ENCODE results near the gene CGREF1. TPM values are rescaled to one million over a fixed set of nuclear protein-coding genes. Genes with fewer than 3 reads are reported as not detected.
A peak's percentile ranks its signal among the peaks of the same experiment; 100 is the strongest.

Gene CGREF1
- total and polyA plus RNA-seq, 11 donors: 0.24 to 2.7 (median 0.92) TPM; not detected in 1

DNA sequence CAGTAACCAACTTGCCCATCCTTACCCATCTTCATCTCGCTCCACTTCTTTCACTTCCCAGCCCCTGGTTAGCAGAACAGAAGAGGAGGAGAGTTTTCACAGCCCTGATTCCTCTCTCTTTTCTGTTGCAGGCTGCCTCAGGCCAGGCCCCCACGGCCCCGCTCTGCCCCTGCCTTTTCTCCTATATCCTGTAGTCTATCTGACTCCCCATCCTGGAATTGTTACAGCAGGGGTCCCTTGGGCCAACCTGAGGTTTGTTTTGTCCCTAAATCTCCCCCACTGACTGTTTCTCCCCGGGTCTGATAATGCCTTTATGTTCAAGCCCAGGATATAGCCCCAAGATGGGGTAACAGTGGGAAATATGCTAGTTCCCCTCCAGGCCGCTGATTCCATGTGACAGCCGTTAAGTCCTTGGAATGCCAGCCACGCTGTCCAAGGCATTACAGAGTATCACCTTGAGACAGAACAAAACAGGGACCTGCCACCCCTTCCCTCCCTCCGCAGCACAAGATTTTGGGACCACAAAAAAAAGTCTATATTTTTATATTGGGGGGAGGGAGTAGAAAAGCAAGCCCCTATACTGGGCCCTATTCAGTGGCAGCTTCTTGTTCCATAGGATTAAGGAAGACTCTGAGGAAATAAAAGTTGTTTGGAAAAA lies 48.8 kb downstream of the CGREF1 start:
- Histone ChIP-seq H3K9me3 (no peaks in the 10 kb centered on the region), H3K36me3 (peaks cover 0 to 52% (median 45%) of the 10 kb centered on the region in 9 donors), H3K27ac (peak overlapping the region in 9 of 12 donors; percentile 11 to 99 (median 95)), H3K27me3 (no peaks in the 10 kb centered on the region), H3K4me3 (peak overlapping the region in 11 of 12 donors; percentile 55 to 99 (median 89)), H3K4me1 (peaks cover 3 to 60% (median 47%) of the 10 kb centered on the region in 12 donors)
- intact Hi-C loops (cut with DNase I): loop anchor here in 4 of 10 donors (2.0 to 5.0 kb wide), 4 partner anchors 15 to 38 kb away; partner anchors contain the start of genes AGBL5 (in 1 of the 4) and TMEM214 (in 1 of the 4)
- TF ChIP-seq CTCF (IDR thresholded peaks at IDR 0.05) (no peak), POLR2A (IDR thresholded peaks at IDR 0.05) (no peak)
- WGBS, 4 donors: 68 to 80% (median 70%) methylated on average over 8 of the region's 8 CpGs
- ATAC-seq (no peak), DNase-seq (no peak)

GRCh38 chr2:27069436-27069835 lies 49.5 kb downstream of the CGREF1 start:
- 90 to 96% (median 95%) methylated on average over 6 of the region's 6 CpGs for WGBS, 4 donors
- H3K4me1 ChIP-seq: peaks cover 3 to 53% (median 42%) of the 10 kb centered on the region in 12 donors

DNA sequence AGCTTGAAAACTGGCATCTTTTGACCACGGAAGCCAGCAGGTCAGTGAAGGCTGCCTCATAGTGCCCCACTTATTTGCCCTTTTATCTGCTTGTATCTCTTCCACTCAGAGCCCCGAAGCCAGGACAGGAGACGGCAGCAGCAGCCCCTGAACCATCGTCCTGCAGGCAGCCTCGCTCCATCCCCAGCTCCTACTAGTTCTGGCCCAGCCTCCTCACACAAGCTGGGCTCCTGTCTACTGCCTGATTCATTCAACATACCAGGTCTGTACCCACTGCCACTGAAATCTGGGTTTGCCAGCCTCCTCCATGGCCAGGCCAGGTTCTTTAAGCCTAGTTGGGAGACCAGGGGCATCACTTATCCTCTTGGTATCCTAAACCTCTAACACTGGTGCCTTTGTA lies 51.5 kb downstream of the CGREF1 start:
- Histone ChIP-seq H3K4me1 (peaks cover 3 to 41% (median 32%) of the 10 kb centered on the region in 12 donors), H3K27ac (no peak overlapping the region), H3K9me3 (no peaks in the 10 kb centered on the region), H3K27me3 (no peaks in the 10 kb centered on the region), H3K36me3 (peaks cover 0 to 63% (median 49%) of the 10 kb centered on the region in 9 donors), H3K4me3 (no peak overlapping the region)
- TF ChIP-seq CTCF (IDR thresholded peaks at IDR 0.05) (no peak), POLR2A (IDR thresholded peaks at IDR 0.05) (no peak)
- no peak for ATAC-seq
- WGBS, 4 donors: 83 to 91% (median 88%) methylated on average over 5 of the region's 5 CpGs
- intact Hi-C loops (cut with DNase I): no loop called here
- DNase-seq: no peak

More at GRCh38 chr2:27069436-27069835, 49.5 kb downstream of the CGREF1 start:
- DNase-seq (no peak), ATAC-seq (no peak)
- intact Hi-C loops (cut with DNase I): loop anchor here in 1 of 10 donors (2.0 kb wide), 1 partner anchor 15 kb away; no protein-coding TSS in a partner anchor
- H3K27me3 ChIP-seq: no peaks in the 10 kb centered on the region
- H3K4me3 ChIP-seq: peak overlapping the region in 1 of 12 donors; percentile 91
- H3K9me3 ChIP-seq: no peaks in the 10 kb centered on the region
- peaks cover 0 to 57% (median 45%) of the 10 kb centered on the region in 9 donors for H3K36me3 ChIP-seq
- no peak for TF ChIP-seq POLR2A (IDR thresholded peaks at IDR 0.05)
- no peak for TF ChIP-seq CTCF (IDR thresholded peaks at IDR 0.05)
- H3K27ac ChIP-seq: peak overlapping the region in 4 of 12 donors; percentile 32 to 97 (median 64)

GRCh38 chr2:27065128-27065527 lies 53.8 kb downstream of the CGREF1 start:
- Histone ChIP-seq H3K4me3 (no peak overlapping the region), H3K27ac (no peak overlapping the region), H3K9me3 (no peaks in the 10 kb centered on the region), H3K4me1 (peaks cover 3 to 30% (median 17%) of the 10 kb centered on the region in 12 donors), H3K36me3 (peaks cover 0 to 71% (median 55%) of the 10 kb centered on the region in 9 donors), H3K27me3 (no peaks in the 10 kb centered on the region)
- no peak for ATAC-seq
- 76 to 89% (median 85%) methylated on average over 3 of the region's 3 CpGs for WGBS, 4 donors
- intact Hi-C loops (cut with DNase I): no loop called here
- no peak for DNase-seq
- TF ChIP-seq CTCF (IDR thresholded peaks at IDR 0.05) (no peak), POLR2A (IDR thresholded peaks at IDR 0.05) (no peak)

Data from heart left ventricle (tissue), 16 donors.